MM.1S (cell line): ENCODE results near the gene TFEB.

Experiments
- CTCF ChIP-seq: fragments of 300-600 bp; sonication (generic); IDR thresholded peaks from 2 replicates; pipeline ENCODE4 v1.5.1; 2016; ENCODE audit warnings: antibody characterized with exemption, low read length, mixed read lengths
- EZH2 ChIP-seq: fragments of 300-600 bp; sonication (generic); optimal IDR thresholded peaks from 2 replicates; pipeline ENCODE3; 2017; ENCODE audit warnings: low read depth, mild to moderate bottlenecking, antibody characterized with exemption, low read length, mixed read lengths

- TF ChIP-seq CTCF (peak; percentile 67), EZH2 (no peak)
Observed at GRCh38 chr6:41682056-41682477, 53.3 kb downstream of the TFEB start.
